GM12874 (cell line): ENCODE data around the gene LTBP4.

Experiments
- CTCF ChIP-seq: IDR thresholded peaks from 2 replicates; pipeline ENCODE4 v1.5.1; 2011; ENCODE audit warnings: low read depth, mild to moderate bottlenecking, control low read depth, low read length, moderate library complexity; ENCODE audit not compliant: insufficient read depth

The LTBP4 gene

DNA sequence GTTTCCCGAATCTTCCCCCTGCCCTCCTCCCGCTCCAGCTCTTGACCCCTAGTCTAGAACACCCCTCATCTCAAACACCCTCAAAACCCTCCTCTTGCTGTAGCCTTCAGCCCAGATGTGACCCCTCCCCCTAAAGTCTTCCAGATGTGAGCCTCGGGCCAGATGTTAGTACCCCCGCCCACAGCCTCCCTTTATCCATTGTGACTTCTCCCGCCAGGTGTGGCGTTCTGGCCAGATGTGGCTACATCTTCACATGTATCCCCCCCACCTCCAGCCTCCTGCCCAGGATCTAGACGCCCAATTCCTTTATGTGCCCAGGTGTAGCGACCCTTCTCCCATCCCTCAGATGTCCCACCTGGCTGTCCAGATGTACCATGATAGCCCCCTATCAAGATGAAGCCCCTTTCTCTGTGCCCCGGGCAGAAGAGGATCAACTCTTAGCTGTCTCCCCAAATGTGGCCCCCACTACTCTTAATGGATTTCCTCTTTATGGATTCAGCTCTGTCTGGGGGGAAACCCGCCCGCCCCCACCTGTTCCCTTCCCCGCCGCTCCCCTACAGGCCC lies 517 bp upstream of the LTBP4 start:
- TF ChIP-seq CTCF, result no peak

GRCh38 chr19:40603071-40603388 lies 1.9 kb downstream of the LTBP4 start:
- TF ChIP-seq CTCF, result no peak

DNA sequence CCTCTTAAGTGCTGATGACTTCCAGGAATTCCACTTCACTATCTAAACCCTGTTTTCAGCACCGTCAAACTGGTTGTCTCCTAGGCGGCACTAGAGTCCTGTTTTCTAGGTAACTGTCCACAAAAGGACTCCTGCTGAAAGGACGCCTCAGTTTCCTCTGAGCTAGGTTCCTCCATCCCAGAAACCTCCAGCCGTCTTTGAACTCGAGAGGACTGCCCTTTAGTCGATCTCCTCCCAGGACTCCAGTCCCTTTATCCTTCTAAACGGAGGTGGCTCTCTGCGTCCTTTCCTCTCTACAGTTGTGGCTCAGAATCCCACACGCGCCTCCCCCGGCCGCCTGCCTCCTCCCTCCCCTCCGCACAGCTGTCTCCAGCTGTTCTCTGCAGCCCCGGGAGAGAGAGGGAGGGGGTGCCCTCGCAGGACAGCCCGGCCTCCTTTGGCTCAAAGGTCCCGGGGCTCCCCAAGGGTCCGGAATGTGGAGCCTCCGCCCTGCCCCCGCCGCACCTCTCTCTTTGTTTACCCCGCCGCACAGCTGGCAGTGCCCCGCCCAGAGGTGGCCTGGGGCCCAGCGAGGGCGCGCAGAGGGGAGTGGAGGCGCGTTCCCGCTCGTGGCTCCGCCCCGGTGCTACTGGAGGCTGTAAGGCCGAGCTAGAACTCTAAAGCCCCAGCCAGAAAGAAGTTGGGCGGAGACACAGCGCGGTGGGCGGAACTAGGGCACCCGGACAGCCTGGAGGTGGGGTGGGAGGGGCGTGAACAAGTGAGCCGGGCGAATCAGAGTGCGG lies 2.4 kb downstream of the LTBP4 start:
- no peak for TF ChIP-seq CTCF

DNA sequence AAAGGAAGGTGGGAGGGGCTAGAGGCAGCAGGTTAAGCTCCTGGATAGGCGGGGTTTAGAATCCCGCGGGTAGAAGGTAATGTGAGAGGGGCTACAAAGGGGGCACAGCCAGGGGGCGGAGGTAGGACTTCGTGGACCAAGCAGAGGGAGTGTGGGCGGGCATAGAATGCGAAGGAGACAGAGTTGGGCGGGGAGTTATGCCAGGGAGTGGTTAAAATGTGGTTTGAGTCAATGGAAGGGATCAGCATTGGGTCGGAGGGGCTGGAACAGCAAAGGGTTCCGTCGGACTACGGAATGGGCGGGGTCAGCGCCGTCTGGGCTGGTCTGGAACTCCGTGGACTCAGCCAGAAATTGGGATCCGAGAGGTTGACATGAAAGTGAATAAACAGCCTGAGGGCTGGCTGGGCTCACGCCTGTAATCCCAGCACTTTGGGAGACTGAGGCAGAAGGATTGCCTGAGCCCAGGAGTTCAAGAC lies 3.0 kb downstream of the LTBP4 start:
- no peak for TF ChIP-seq CTCF

DNA sequence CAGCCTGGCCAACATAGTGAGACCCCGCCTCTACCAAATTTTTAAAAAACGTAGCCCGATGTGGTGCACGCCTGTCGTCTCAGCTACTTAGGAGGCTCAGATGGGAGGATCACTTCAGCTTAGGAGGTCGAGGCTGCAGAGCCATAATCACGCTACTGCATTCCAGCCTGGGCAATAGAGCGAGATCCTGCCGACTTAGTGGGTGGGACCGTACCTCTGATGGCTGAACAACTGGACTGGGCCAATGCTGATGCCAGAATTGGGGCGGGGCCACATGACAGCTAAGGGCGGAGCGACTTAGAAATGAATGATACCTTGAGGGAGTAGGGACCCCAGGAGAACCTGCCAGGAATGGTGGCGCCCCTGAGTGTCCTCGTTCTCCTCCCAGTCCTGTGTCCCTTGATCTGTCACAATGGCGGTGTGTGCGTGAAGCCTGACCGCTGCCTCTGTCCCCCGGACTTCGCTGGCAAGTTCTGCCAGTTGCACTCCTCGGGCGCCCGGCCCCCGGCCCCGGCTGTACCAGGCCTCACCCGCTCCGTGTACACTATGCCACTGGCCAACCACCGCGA lies 3.6 kb downstream of the LTBP4 start:
- TF ChIP-seq CTCF, result no peak

GRCh38 chr19:40605216-40605971 lies 4.2 kb downstream of the LTBP4 start:
- peak; percentile 52 for TF ChIP-seq CTCF

DNA sequence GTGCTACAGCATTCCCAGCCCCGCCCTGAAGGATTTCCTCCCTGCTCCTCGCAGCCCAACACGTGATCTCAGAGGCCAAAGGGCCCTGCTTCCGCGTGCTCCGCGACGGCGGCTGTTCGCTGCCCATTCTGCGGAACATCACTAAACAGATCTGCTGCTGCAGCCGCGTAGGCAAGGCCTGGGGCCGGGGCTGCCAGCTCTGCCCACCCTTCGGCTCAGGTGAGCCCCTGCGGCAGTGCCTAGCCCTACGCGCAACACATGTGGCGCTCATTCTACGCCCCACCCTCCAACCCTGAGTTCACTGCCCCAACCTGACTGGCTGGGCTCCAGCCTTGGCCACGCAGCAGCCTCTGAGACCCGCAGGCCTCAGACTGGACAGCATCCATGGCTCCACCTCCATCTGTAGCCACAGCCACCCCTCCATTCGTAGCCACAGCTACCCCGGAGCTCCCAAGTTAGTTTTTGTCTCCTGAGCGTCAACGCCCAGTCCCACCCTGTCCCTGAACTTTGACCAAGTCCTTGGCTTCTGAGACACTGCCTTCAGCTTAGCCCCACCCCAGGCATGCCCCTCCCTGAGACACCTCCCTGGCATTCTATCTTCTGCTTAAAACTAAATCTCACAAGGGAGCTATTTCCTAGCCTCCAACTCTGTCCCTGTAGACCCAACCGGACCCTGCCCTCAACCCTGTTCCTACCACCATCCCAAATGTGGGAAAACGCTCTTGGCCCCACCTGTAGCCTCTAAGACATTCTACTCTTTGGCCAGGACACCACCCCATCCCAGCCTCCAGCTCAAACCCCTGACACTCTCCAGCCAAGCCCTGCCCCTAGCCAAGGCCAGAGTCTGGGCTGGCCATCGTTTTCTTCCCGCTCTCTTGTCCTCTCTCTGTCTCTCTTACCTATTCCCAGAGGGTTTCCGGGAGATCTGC lies 6.4 kb downstream of the LTBP4 start:
- no peak for TF ChIP-seq CTCF
